BLaER1 treated with 17β-estradiol and CSF1 and Interleukin-3, amounts not matched to agents 10 nM and 100 nM (cell line): ENCODE data around the gene PPA1.
"Not testable (repeated sequence)": the region's sequence is repeated elsewhere in the genome, so short reads cannot be mapped to it uniquely, and the experiment has no call there.

ENCODE experiments used
- H3K27ac ChIP-seq, 11 experiments: shearing (Covaris generic); formaldehyde crosslinking; 2 replicates each; pipeline ENCODE4 v1.8.1; 2022
- H3K27me3 ChIP-seq, 11 experiments: shearing (Covaris generic); formaldehyde crosslinking; 2 replicates each; pipeline ENCODE4 v1.8.1; 2022
- H3K36me3 ChIP-seq, 11 experiments: shearing (Covaris generic); formaldehyde crosslinking; 2 replicates each; pipeline ENCODE4 v1.8.1; 2022
- H3K4me1 ChIP-seq, 10 experiments: shearing (Covaris generic); formaldehyde crosslinking; 2 replicates each; pipeline ENCODE4 v1.8.1; 2022
- H3K4me2 ChIP-seq, 11 experiments: shearing (Covaris generic); formaldehyde crosslinking; 2 replicates each; pipeline ENCODE4 v1.8.1; 2022
- H3K4me3 ChIP-seq, 10 experiments: shearing (Covaris generic); formaldehyde crosslinking; 2 replicates each; pipeline ENCODE4 v1.8.1; 2022
- H3K9ac ChIP-seq, 11 experiments: shearing (Covaris generic); formaldehyde crosslinking; 2 replicates each; pipeline ENCODE4 v1.8.1; 2022
- H3K9me3 ChIP-seq, 11 experiments: shearing (Covaris generic); formaldehyde crosslinking; replicated peaks in 1 of 11; 2 replicates each; pipeline ENCODE4 v1.8.1; 2022
- H4K20me1 ChIP-seq, 11 experiments: shearing (Covaris generic); formaldehyde crosslinking; 2 replicates each; pipeline ENCODE4 v1.8.1; 2022
- Cebpa-rat ChIP-seq, 11 experiments: shearing (Covaris generic); IDR thresholded peaks; 2 replicates each; pipeline ENCODE4 v1.8.1; 2022

Gene PPA1

GRCh38 chr10:70247360-70247759, 14.1 kb upstream of the PPA1 start:
- Histone ChIP-seq H3K4me2 (no peak overlapping the region), H3K4me1 (no peaks in the 10 kb centered on the region), H4K20me1 (no peaks in the 10 kb centered on the region), H3K9me3 (no peaks in the 10 kb centered on the region), H3K4me3 (no peak overlapping the region), H3K9ac (no peak overlapping the region), H3K27ac (no peak overlapping the region), H3K27me3 (no peaks in the 10 kb centered on the region), H3K36me3 (no peaks in the 10 kb centered on the region)
- no peak for TF ChIP-seq Cebpa-rat (IDR thresholded peaks at IDR 0.05)

- H3K9me3 ChIP-seq, result peaks cover 21 to 44% (median 39%) of the 10 kb centered on the region in 11 experiments
- TF ChIP-seq Cebpa-rat (IDR thresholded peaks at IDR 0.05), result no peak
- H3K4me3 ChIP-seq, result no peak overlapping the region
- no peak overlapping the region for H3K9ac ChIP-seq
- H3K4me2 ChIP-seq, result no peak overlapping the region
- no peaks in the 10 kb centered on the region for H3K36me3 ChIP-seq
- no peaks in the 10 kb centered on the region for H4K20me1 ChIP-seq
- no peaks in the 10 kb centered on the region for H3K4me1 ChIP-seq
- no peak overlapping the region for H3K27ac ChIP-seq
- no peaks in the 10 kb centered on the region for H3K27me3 ChIP-seq
These were observed 7.9 kb upstream of the PPA1 start for GRCh38 chr10:70241081-70241480.

- peaks cover 21 to 44% (median 39%) of the 10 kb centered on the region in 11 experiments for H3K9me3 ChIP-seq
- not testable (repeated sequence) for H4K20me1 ChIP-seq, H3K4me2 ChIP-seq, H3K9ac ChIP-seq, H3K27me3 ChIP-seq, H3K36me3 ChIP-seq, H3K4me3 ChIP-seq, H3K4me1 ChIP-seq, H3K27ac ChIP-seq
These were observed 6.8 kb upstream of the PPA1 start for GRCh38 chr10:70239986-70240385.

- not testable (repeated sequence) for H3K4me2 ChIP-seq, H3K9ac ChIP-seq, H3K4me3 ChIP-seq
These were observed 6.1 kb upstream of the PPA1 start for GRCh38 chr10:70239077-70239976.

GRCh38 chr10:70237958-70238536, 4.8 kb upstream of the PPA1 start:
- not testable (repeated sequence) for H3K9ac ChIP-seq, H3K4me2 ChIP-seq, H3K4me3 ChIP-seq, H3K27me3 ChIP-seq, H4K20me1 ChIP-seq, H3K27ac ChIP-seq, H3K36me3 ChIP-seq, H3K4me1 ChIP-seq
- peaks cover 21 to 44% (median 39%) of the 10 kb centered on the region in 11 experiments for H3K9me3 ChIP-seq

More at GRCh38 chr10:70239077-70239976, 6.1 kb upstream of the PPA1 start:
- peaks cover 21 to 44% (median 39%) of the 10 kb centered on the region in 11 experiments for H3K9me3 ChIP-seq
- H3K4me1 ChIP-seq, H3K36me3 ChIP-seq, H3K27ac ChIP-seq, H4K20me1 ChIP-seq, H3K27me3 ChIP-seq: not testable (repeated sequence)

GRCh38 chr10:70234668-70235447, 1.6 kb upstream of the PPA1 start:
- Histone ChIP-seq H3K4me2 (peak overlapping the region in 2 of 11 experiments; percentile 8 to 15; a peak in 2 of 22 replicates), H3K9ac (no peak overlapping the region), H4K20me1 (peaks cover 0 to 32% (median 27%) of the 10 kb centered on the region in 11 experiments; a peak in 19 of 22 replicates), H3K4me1 (peaks cover 8 to 32% (median 23%) of the 10 kb centered on the region in 10 experiments; a peak in 19 of 20 replicates), H3K4me3 (no peak overlapping the region), H3K27ac (no peak overlapping the region), H3K36me3 (peaks cover 3 to 11% (median 10%) of the 10 kb centered on the region in 11 experiments; a peak in 19 of 22 replicates), H3K27me3 (no peaks in the 10 kb centered on the region), H3K9me3 (peaks cover 16 to 29% (median 27%) of the 10 kb centered on the region in 11 experiments)
- TF ChIP-seq Cebpa-rat (IDR thresholded peaks at IDR 0.05), result peak in 1 of 11 experiments; percentile 41; a peak in 1 of 22 replicates

GRCh38 chr10:70233939-70234300, 691 bp upstream of the PPA1 start:
- peak overlapping the region; percentile 76 to 95 (median 90) for H3K4me3 ChIP-seq
- H3K4me2 ChIP-seq, result peak overlapping the region; percentile 84 to 97 (median 94)
- H3K4me1 ChIP-seq, result peaks cover 8 to 35% (median 23%) of the 10 kb centered on the region in 10 experiments; a peak in 19 of 20 replicates
- TF ChIP-seq Cebpa-rat (IDR thresholded peaks at IDR 0.05), result no peak
- no peaks in the 10 kb centered on the region for H3K27me3 ChIP-seq
- H3K27ac ChIP-seq, result peak overlapping the region in 9 of 11 experiments; percentile 62 to 93 (median 87); a peak in 17 of 22 replicates
- H3K9ac ChIP-seq, result peak overlapping the region; percentile 56 to 96 (median 88); a peak in 20 of 22 replicates
- H3K9me3 ChIP-seq, result peaks cover 6 to 20% (median 17%) of the 10 kb centered on the region in 11 experiments
- peaks cover 0 to 41% (median 33%) of the 10 kb centered on the region in 11 experiments; a peak in 19 of 22 replicates for H4K20me1 ChIP-seq
- peaks cover 9 to 21% (median 19%) of the 10 kb centered on the region in 11 experiments; a peak in 20 of 22 replicates for H3K36me3 ChIP-seq

GRCh38 chr10:70232859-70233108, 445 bp downstream of the PPA1 start:
- TF ChIP-seq Cebpa-rat (IDR thresholded peaks at IDR 0.05), result no peak
- H3K9me3 ChIP-seq, result peaks cover 0 to 9% (median 7%) of the 10 kb centered on the region in 11 experiments; a peak in 10 of 22 replicates
- no peaks in the 10 kb centered on the region for H3K27me3 ChIP-seq
- peak overlapping the region in 10 of 11 experiments; percentile 55 to 93 (median 86); a peak in 21 of 22 replicates for H3K27ac ChIP-seq
- peaks cover 0 to 53% (median 44%) of the 10 kb centered on the region in 11 experiments; a peak in 19 of 22 replicates for H4K20me1 ChIP-seq
- peaks cover 8 to 35% (median 23%) of the 10 kb centered on the region in 10 experiments; a peak in 19 of 20 replicates for H3K4me1 ChIP-seq
- peak overlapping the region; percentile 78 to 96 (median 88) for H3K9ac ChIP-seq
- peaks cover 9 to 32% (median 30%) of the 10 kb centered on the region in 11 experiments; a peak in 20 of 22 replicates for H3K36me3 ChIP-seq
- peak overlapping the region; percentile 76 to 95 (median 90) for H3K4me3 ChIP-seq
- peak overlapping the region; percentile 85 to 97 (median 94) for H3K4me2 ChIP-seq
